ENCODE measurements around the gene RAB23. TPM values are rescaled to one million over a fixed set of nuclear protein-coding genes. Genes with fewer than 3 reads are reported as not detected.

RAB23 gene
- total RNA-seq, 1 experiment from 2014 or later = 8.4 TPM

- Mint-ChIP-seq H3K4me1 (ENCODE audit: insufficient read depth, unreplicated experiment) (peaks cover 13% of the 10 kb centered on the region), H3K4me3 (ENCODE audit: unreplicated experiment) (peak overlapping the region; percentile 91), H3K36me3 (ENCODE audit: insufficient read depth, unreplicated experiment) (peaks cover 7% of the 10 kb centered on the region), H3K27me3 (ENCODE audit: insufficient read depth, unreplicated experiment) (no peaks in the 10 kb centered on the region), H3K9me3 (ENCODE audit: unreplicated experiment) (no peaks in the 10 kb centered on the region), H3K27ac (ENCODE audit: low read depth, unreplicated experiment) (peak overlapping the region; percentile 44)
- BruUV-seq (replicated peaks) = TSS peak; percentile 39
- ChIA-PET CTCF (interaction anchor here (0.7 to 1.4 kb wide), 3 partner anchors 141 to 148 kb away, joined by 4 read pairs; partner anchors contain the start of gene PRIM2), POLR2A (interaction anchor here (0.7 to 1.5 kb wide), 6 partner anchors 16 to 477 kb away, joined by 3 to 7 read pairs (median 4); partner anchors contain the start of gene RAB23)
- intact Hi-C loops (cut with micrococcal nuclease) = loop anchor here (1.0 to 10.0 kb wide), 3 partner anchors 94 to 268 kb away; no protein-coding TSS in a partner anchor
- peak; percentile 40 for DNase-seq (ENCODE audit: unreplicated experiment)
- no peak for TF ChIP-seq CTCF (IDR thresholded peaks at IDR 0.05; ENCODE audit: unreplicated experiment)
Observed at GRCh38 chr6:57173056-57173885, 48.8 kb downstream of the RAB23 start.

- Mint-ChIP-seq H3K27ac (ENCODE audit: low read depth, unreplicated experiment) (peak within 1 kb of the TSS; percentile 28), H3K4me1 (ENCODE audit: insufficient read depth, unreplicated experiment) (peaks cover 13% of the 10 kb centered on the region), H3K27me3 (ENCODE audit: insufficient read depth, unreplicated experiment) (no peaks in the 10 kb centered on the region), H3K36me3 (ENCODE audit: insufficient read depth, unreplicated experiment) (peaks cover 7% of the 10 kb centered on the region), H3K9me3 (ENCODE audit: unreplicated experiment) (no peaks in the 10 kb centered on the region), H3K4me3 (ENCODE audit: unreplicated experiment) (peak within 1 kb of the TSS; percentile 91)
- DNase-seq (ENCODE audit: unreplicated experiment) = peak; percentile 85
- no peak for TF ChIP-seq CTCF (IDR thresholded peaks at IDR 0.05; ENCODE audit: unreplicated experiment)
- ChIA-PET POLR2A (interaction anchor here (0.6 to 2.5 kb wide), 11 partner anchors 10 to 476 kb away, joined by 3 to 15 read pairs (median 4); partner anchors contain the start of genes RAB23 and ZNF451), CTCF (interaction anchor here (0.7 to 1.4 kb wide), 3 partner anchors 142 to 147 kb away, joined by 4 read pairs; partner anchors contain the start of gene PRIM2)
- intact Hi-C loops (cut with micrococcal nuclease) = loop anchor here (1.0 to 10.0 kb wide), 3 partner anchors 95 to 268 kb away; no protein-coding TSS in a partner anchor
- no TSS peak for BruUV-seq (replicated peaks)
Observed at GRCh38 chr6:57172136-57173055, 49.7 kb downstream of the RAB23 start, which contains the start of gene BAG2. BAG2 (plus strand) TSS chr6:57172326; CDS start chr6:57172698, 372 bp downstream.

GRCh38 chr6:57165080-57165479, 57.0 kb downstream of the RAB23 start:
- no peak for DNase-seq (ENCODE audit: unreplicated experiment)
- CTCF ChIA-PET = interaction anchor here (0.6 to 1.4 kb wide), 2 partner anchors 25 to 261 kb away, joined by 3 read pairs; no protein-coding TSS in a partner anchor
- POLR2A ChIA-PET = interaction anchor here (0.5 to 0.8 kb wide), 2 partner anchors 82 to 136 kb away, joined by 3 read pairs; no protein-coding TSS in a partner anchor
- H3K36me3 Mint-ChIP-seq (ENCODE audit: insufficient read depth, unreplicated experiment) = peaks cover 42% of the 10 kb centered on the region
- no peaks in the 10 kb centered on the region for H3K9me3 Mint-ChIP-seq (ENCODE audit: unreplicated experiment)
- TF ChIP-seq CTCF (IDR thresholded peaks at IDR 0.05; ENCODE audit: unreplicated experiment) = no peak
- no peak overlapping the region for H3K27ac Mint-ChIP-seq (ENCODE audit: low read depth, unreplicated experiment)
- H3K27me3 Mint-ChIP-seq (ENCODE audit: insufficient read depth, unreplicated experiment) = no peaks in the 10 kb centered on the region
- H3K4me3 Mint-ChIP-seq (ENCODE audit: unreplicated experiment) = no peak overlapping the region
- no TSS peak for BruUV-seq (replicated peaks)
- peaks cover 4% of the 10 kb centered on the region for H3K4me1 Mint-ChIP-seq (ENCODE audit: insufficient read depth, unreplicated experiment)
- intact Hi-C loops (cut with micrococcal nuclease) = no loop called here

Measured in MCF 10A (cell line).